Brain pericyte (primary cell): ENCODE data around the gene ATG9A.
A peak's percentile ranks its signal among the peaks of the same experiment; 100 is the strongest.

ENCODE experiments used
- DNase-seq: peaks from one replicate; pipeline ENCODE4 v3.0.0-alpha.2; 2012; ENCODE audit warnings: low read depth, low spot score

Gene ATG9A

GRCh38 chr2:219223831-219224610 lies 5.4 kb downstream of the ATG9A start:
- DNase-seq, result no peak

- DNase-seq, result no peak
Observed at GRCh38 chr2:219221957-219222518, 7.4 kb downstream of the ATG9A start.

DNA sequence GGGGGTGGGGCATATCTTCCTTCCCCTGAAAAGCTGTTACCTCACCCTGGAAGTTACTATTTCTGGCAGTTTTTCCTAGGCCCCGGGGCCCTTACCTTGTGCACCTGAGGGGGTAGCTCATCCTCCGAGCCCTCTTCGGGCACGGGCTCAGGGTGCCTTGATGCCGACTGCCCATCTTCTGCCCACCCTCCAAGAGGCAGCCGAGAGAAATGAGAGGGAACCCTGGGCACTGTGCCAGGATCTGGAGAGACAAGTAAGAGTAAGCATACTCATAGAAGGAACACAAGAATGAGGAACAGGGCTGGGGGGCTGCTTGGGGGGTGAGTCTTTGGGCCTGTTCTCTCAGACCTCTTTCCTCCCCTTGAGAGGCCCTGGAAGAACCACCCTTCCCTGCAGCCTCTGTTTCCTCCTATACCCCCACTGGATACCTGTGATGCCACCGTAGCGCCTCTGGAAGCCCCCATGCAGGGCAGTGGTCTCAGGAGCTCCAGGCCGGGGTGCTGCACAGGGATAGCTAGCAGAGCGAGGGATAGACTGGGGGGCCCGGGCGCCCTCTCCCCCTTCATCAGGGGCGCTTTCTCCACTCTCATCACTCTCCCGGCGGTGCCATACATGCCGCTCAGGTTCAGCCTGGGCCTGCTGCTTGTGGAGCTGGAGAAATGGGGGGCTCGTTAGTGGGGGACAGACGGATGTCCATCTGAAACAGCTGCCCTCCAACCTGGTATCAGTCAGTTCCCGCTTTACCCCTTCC lies 8.6 kb downstream of the ATG9A start:
- no peak for DNase-seq

GRCh38 chr2:219219784-219220532 lies 9.5 kb downstream of the ATG9A start:
- no peak for DNase-seq

DNA sequence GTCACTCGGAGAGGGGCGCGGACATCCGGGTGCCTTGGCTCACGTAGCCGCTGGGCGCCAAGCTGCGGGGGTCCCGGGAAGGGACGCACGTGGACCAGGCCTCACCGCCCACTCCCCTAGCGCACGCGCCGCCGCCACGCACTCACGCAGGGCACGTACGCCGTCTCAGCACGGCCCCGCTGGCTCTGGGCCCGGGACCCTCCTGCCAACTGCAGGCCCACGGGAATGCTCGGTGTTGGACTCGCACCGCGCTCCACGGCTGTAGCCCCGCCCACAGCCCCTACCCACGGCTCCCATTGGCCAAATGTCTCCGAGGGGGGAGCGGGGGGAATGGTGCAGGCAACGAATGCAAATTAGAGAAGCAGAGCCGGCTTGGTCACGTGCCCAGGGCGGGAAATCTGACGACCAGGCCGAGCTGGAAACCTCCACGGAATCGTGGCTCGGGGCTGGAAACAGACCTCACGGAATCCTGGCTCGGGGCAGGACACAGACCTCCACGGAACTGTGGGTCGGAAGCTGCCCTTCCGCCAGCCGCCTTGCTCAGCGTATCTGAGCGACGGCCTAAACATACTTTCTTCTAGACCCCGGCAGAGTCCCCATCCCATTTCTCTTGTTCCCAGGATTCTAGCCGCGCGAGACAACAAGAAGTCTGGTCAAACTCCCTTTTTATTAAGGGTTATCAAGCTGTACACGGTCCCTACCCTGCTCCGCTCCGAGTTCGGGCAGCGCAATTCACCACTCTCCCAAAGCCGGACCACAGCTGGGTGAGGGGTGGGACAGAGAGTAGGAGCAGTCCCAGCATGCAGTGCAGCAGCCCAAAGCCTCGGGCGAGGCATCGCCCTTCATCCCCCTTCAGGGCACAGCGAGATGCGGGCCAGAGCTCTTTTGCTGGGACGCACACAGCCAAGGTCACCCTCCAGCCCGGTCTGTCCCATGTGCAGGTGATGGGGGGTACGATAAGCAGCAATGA lies 10.4 kb downstream of the ATG9A start, which contains the start of gene ABCB6:
TSS of gene ABCB6 (minus strand) at position 227 of the 970 bp plus-strand sequence. CDS start 285 bp downstream, outside the sequence.
- peak; percentile 72 for DNase-seq

- peak; percentile 68 for DNase-seq
Observed at GRCh38 chr2:219218217-219218731, 11.2 kb downstream of the ATG9A start.

- no peak for DNase-seq
Observed at GRCh38 chr2:219216535-219216915, 12.9 kb downstream of the ATG9A start.

DNA sequence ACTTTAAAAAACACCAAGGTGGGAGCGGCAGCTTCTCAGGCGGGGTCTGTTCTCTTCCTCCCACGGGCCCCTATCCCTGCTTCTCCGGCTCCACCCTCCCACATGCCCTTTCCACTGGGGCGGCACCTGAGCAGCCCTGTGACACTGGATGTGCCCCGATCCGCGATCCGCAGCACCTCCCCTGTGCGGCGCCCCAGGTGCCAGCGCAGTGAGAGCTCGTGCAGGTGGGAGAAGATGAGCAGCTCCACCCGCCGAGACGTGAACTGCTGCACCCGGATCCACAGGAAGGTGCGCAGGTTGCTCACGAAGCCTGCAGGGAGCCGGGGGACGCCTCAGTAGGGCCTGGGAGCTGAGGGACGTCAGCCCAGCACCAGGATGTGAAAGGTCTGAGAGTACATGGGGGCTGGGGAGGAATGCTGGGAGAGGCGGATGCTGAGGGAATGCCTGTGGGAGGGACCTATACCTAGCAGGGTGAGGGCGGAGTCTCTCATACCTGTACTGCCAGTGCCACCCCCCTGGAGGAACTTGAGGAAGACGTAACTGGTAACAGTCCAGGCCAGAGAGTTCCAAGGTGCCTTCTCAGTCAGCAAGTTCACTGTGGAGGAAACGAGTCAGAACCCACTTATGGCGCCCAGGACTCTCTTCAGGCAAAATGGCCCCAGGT lies 13.4 kb downstream of the ATG9A start:
- no peak for DNase-seq

- no peak for DNase-seq
Observed at GRCh38 chr2:219214786-219215185, 14.7 kb downstream of the ATG9A start.

GRCh38 chr2:219214141-219214540 lies 15.3 kb downstream of the ATG9A start:
- no peak for DNase-seq

DNA sequence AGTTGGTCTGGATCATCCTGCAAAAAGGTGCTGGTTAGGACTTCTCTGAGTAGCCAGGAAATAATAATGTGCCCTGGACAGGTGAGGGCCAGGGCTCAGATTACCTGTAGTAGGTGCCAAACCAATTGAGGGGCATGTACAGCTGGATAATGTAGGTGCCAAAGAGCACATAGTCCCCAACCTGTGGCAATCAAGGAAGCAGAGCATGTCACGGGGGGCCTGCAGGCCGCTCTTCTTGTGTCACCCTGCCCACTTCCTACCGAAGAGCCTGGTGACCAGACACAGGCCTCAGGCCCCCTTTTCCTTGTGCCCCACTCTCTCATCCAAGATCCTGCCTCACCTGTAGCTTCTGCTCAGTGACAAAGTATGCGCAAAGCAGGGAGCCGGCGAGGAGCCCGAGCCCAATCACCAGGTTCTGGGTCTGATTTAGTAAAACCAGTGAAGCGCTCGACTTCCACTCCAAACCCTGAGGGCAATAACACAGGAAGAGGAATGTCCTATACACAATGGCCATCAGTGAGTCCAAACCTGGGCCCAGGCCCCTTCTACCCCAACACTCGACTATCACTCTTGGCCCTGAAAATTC lies 15.9 kb downstream of the ATG9A start:
- no peak for DNase-seq

DNA sequence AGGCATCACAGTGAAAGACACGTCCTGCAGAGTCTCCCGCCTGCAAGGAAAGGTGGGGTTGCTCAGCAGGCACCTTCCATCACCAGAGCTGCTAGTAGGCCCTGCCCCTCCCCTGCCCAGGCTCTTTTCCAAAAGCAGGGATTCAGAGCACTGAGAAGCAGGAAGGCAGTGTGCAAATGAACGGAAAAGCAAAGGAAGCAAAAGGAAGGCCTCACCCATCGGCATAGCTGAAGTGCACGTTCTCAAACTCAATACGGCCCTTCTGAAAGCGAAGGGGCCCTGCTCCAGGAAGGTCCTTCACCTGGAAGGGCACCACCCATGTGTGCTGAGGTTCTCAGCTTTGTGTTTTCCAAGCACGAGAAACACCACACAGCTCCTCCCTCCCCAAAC lies 16.4 kb downstream of the ATG9A start:
- no peak for DNase-seq

DNA sequence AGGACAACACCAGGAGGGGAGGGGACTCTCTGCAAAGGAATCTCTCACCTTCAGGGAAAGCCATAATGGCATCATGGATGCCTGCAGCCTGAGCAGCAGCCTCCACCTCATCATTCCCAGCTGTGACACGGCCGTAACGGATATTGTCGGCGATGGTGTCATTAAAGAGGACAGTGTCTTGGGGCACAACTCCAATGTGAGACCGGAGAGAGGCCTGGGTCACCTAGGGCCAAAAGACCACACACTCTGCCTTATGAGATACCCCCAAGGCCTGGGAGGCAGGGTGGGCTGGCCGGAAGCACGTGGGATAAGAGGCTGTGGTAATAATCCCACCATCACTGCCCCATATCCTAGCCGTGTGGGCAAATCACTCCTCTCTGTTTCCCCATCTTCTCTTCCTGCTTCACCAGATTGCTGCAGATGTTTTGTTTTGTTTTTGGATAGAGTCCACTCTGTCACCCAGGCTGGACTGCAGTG lies 18.5 kb downstream of the ATG9A start:
- no peak for DNase-seq

- DNase-seq, result no peak
Observed at GRCh38 chr2:219210196-219210885, 19.1 kb downstream of the ATG9A start.

GRCh38 chr2:219209236-219210195 lies 19.9 kb downstream of the ATG9A start:
- DNase-seq, result no peak

DNA sequence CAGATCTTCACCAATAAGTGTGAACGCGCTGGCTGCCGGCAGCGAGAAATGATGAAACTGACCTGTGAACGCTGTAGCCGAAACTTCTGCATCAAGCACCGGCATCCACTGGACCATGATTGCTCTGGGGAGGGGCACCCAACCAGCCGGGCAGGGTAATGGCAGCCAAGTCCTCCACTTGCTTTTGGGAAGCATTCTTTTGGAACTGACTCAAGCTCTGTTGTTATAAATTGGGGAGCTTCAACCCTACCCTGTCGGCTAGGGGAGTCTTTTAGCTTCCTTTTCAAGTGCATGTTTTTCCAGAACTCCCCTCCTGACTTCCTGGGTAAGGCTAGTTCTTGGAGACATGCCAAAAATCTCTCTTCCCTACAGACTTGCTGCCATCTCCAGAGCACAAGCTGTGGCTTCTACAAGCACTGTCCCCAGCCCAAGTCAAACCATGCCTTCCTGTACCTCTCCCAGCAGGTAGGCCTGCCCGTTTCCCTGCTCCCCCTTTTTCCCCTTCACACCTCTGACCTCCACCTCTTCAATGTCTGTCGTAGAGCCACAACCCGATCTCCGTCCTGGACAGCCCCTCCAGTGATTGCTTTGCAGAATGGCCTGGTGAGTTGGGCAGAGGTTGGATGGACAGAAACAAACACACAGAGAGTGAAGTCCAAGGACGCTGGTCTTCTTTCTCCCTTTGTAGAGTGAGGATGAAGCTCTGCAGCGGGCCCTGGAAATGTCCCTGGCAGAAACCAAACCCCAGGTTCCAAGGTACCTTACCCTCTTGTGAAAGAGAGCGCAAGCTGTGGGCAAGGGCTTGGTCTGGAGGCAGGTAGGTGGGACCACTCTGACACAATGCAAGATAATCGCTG lies 21.3 kb downstream of the ATG9A start:
- DNase-seq, result no peak
